ENCODE data around the gene SLTM.
"Not testable (repeated sequence)": the region's sequence is repeated elsewhere in the genome, so short reads cannot be mapped to it uniquely, and the experiment has no call there.

The SLTM gene

DNA sequence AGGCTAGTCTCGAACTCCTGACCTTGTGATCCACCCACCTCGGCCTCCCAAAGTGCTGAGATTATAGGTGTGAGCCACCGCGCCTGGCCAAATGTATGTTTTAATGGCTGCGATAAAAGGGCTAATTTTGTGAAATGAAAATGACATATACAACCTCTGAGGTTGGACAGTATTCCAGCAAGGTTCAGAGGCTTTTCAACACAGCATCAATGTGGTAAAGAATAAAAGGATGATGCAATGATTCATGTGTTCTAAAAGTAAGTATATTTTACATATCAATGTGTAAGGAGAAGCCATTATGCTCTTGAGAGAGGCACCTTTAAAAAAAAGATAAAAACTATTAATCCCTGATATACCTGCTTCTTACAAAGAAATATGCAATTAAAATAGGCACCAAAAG is 6.7 kb downstream of the SLTM start:
- no peak for DNase-seq (ENCODE audit: low spot score)

- DNase-seq (ENCODE audit: low spot score): no peak
Observed at GRCh38 chr15:58924327-58924726, 9.2 kb downstream of the SLTM start.

DNA sequence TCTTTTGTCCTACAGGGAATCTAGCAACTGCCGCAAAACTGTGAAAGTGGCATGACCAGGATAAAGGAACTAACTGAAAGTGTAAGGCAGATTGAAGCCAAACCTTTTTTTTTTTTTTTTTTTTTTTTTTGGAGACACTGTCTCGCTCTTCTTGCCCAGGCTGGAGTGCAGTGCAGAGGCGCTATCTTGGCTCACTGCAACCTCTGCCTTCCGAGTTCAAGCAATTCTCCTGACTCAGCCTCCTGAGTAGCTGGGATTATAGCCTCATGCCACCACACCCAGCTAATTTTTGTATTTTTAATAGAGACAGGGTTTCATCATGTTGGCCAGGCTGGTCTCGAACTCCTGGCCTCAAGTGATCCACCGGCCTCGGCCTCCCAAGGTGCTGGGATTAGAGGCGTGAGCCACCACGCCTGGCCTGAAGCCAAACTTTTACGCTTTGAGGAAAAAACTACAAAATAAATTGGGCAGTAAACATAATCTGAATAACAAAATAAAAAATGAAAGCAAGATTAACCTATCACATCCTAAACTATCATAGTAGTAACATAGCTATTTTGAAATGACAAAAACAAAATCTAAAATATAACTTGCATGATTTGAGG is 9.7 kb downstream of the SLTM start:
- no peak for DNase-seq (ENCODE audit: low spot score)

GRCh38 chr15:58923284-58923683 is 10.2 kb downstream of the SLTM start:
- no peak for DNase-seq (ENCODE audit: low spot score)

- DNase-seq (ENCODE audit: low spot score): no peak
Observed at GRCh38 chr15:58921267-58921790, 12.2 kb downstream of the SLTM start.

DNA sequence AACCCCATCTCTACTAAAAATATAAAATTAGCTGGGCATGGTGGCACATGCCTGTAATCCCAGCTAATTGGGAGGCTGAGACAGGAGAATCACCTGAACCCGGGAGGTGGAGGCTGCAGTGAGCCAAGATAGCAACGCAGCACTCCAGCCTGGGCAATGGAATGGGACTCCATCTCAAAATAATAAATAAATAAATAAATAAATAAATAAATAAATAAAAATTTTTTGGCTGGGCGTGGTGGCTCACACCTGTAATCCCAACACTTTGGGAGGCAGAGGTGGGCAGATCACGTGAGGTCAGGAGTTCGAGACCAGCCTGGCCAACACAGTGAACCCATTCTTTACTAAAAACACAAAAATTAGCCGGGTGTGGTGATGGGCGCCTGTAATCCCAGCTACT is 13.0 kb downstream of the SLTM start:
- DNase-seq (ENCODE audit: low spot score): not testable (repeated sequence)

GRCh38 chr15:58919232-58919631 is 14.2 kb downstream of the SLTM start:
- DNase-seq (ENCODE audit: low spot score): no peak

DNA sequence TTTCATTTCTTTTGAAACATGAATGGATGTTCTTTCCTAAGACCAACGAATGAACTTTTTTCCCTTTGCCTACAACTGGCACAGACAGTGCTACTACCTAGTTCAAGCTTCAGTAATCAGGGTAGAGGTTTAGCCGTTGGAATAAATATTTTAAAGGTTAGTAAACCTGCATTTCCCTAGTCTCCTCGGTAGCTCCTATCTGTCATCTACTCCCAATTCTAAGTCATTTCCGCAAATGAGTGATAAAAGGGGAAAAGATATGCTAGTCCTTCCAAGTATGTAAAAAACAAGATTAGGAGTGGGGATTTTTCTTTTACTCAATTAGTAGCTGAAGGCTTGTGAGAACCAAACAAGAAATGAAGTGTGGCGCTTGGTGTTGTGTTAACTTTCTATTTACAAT is 15.2 kb downstream of the SLTM start:
- DNase-seq (ENCODE audit: low spot score): no peak

DNA sequence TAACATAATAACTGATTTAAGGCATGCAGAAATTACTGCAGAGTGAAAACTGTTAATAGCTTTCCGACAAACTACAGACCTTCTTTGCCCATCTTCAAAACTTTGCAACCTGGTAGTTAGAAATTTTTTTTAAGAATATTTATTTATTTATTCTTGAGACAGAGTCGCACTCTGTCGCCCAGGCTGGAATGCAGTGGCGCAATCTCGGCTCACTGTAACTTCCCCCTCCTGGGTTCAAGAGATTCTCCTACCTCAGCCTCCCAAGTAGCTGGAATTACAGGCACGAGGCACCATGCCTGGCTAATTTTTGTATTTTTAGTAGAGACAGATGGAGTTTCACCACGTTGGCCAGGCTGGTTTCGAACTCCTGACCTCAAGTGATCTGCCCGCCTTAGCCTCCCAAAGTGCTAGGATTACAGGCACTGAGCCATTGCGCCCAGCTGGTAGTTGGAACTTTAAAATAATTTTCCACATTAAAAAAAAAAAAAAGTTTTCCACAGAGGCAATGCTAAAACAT is 15.8 kb downstream of the SLTM start:
- DNase-seq (ENCODE audit: low spot score): not testable (repeated sequence)

GRCh38 chr15:58916962-58917361 is 16.5 kb downstream of the SLTM start:
- no peak for DNase-seq (ENCODE audit: low spot score)

DNA sequence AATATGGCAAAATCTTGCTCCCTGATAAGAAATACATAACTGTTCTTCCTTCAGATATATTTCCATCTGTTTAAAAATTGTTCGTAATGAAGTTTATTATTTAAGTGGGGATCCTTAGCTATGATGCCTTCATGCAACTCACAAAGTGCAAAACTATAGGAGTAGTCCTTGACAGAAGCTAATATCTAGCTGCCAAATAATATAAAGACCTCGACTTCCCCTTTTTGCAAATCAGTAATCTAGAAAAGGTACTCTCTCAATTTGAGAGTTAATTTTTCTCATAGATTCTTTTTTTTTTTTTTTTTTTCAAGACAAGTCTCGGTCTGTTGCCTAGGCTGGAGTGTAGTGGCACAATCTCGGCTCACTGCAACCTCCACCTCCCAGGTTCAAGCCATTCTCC is 23.0 kb downstream of the SLTM start:
- DNase-seq (ENCODE audit: low spot score): no peak

DNA sequence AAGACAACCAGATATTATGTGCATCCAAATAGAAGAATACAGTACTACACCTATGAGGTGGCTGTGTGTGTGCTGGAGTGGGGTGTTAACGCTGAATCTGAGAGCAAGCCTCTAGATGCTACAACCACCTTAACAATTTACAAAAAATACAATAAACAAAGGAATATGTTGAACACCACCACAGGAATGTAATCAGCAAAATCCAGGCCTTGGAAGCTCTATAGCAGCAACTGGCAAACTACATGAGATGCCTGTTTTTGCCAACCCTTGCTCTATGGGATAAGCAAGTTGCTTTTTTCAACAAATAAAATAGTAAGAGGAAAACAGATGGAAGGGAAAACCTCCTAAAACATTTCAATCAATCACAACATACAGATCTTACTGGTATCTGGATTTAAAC is 23.9 kb downstream of the SLTM start:
- DNase-seq (ENCODE audit: low spot score): no peak

DNA sequence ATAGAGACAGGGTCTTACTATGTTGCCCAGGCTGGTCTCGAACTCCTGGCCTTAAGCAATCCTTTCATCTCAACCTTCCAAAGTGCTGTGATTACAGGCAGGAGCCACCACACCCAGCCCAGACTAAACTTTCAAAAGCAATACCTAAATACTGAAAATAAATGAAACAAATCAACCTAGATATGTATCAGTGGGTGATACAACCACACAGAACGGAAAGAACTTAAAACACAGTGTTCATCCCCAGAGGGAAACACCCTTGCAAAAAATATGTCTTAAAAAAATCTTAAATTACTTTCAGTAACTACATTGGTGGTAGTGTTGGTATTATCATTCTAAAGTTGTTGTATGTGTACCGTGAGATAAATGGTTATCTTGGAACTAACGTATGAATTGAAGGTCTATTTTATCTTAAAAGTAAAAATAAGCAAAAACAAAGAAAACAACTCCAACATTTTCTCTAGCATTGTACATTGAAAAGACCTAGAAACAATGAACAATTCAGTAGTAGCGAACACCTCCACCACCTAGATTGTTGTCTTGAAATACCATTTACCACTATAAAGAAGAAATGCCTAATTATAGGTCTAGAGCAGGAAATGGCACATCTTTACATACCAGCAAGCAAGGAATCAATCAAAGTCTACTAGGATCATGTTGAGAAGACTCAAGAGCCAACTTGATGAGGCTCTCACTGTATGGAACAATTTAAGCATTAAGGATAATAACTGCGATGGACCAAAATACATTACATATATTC is 24.7 kb downstream of the SLTM start:
- no peak for DNase-seq (ENCODE audit: low spot score)

DNA sequence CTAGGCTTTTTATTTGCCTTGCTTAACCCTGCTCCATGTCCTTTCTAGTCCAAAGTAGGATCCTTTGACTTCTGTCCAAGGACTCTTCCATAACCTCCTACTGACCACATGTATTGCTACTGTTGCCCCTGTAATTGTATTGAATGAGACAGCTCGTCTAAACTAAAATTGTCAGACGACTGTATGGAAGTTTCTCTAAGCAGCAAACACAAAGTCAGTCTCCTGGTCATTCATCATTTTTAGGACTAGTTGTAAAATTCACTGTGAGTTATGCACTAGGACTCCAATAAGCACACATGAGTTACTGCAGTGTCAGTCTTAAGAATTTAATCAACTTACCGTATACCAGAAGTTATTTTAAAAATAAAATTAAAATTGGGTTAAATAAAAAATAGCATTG is 32.8 kb downstream of the SLTM start:
- DNase-seq (ENCODE audit: low spot score): no peak

DNA sequence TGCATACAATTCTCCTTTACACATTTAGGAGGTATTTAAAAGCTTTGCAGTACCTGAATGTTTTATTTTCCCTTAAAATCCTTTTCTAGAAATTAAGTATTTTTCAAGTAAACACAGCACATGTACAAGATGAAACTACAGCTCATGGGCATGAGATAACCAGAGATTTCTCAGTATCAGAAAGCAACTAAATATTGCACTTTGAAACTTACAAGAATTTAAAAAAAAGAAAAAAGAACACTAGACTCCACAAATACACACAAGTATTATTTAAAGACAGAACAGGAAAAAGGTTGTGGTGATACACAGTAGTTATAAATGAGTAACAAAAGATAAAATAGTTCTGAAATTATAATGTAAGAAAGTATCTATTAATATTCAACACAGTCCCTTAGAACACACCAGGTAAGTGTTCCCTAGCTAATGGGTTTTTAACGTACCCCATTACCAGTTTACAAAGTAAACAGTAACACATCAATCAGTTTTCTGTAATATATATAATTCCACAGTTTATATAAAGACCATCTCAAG is 35.3 kb downstream of the SLTM start:
- DNase-seq (ENCODE audit: low spot score): no peak

- no peak for DNase-seq (ENCODE audit: low spot score)
Observed at GRCh38 chr15:58889363-58889762, 44.1 kb downstream of the SLTM start.

DNA sequence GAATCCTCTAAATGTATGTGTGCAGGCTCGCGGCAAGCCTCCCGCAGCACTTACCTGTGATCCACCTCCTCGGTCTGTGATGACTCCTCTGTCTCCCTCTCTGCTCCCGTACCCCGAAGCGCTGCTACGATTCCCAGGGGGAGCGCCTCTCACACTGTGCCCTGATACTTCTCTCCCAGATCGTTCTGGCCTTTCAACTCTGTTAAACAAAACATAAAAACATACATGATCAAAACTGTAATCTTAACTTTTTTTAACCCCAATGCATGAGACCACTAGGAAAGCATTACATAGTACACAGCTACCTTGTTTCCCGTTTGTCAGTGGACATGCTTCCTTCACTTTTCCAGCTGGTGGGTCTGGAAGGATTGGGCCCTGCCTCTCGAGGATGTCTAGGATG is 46.6 kb downstream of the SLTM start:
- no peak for DNase-seq (ENCODE audit: low spot score)

DNA sequence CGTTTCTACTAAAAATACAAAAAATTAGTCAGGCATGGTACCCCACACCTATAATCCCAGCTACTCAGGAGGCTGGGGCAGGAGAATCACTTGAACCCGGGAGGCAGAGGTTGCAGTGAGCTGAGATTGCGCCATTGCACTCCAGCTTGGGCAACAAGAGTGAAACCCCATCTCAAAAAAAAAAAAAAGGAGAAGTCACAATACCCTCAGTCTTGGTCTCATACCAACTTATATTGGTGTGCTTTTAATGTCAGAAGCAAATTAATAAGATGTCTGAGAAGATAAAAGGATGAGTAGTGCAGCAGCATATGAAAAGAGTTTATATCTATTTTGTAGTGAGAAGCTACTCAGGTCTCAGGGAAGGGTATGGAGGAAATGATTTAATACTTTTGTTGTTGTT is 49.6 kb downstream of the SLTM start:
- not testable (repeated sequence) for DNase-seq (ENCODE audit: low spot score)

DNA sequence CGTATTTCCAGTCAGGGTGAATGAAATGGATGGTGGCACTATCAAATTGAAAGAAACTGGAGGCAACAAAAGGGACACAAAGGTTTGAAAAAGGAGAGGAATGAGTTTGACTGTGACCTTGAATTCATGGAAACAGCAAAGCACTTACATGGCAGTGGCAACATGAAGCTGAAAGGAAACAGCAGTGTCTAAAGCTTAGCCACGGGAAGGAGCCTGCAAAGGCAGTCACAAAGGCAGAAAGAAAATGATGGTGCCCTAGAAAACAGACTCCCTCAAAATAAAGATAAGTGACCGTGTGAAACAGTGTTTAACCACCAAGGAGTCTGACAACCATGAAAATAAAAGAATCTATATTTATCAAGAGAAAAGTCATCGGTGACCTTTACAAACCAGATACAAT is 51.2 kb downstream of the SLTM start:
- no peak for DNase-seq (ENCODE audit: low spot score)

DNA sequence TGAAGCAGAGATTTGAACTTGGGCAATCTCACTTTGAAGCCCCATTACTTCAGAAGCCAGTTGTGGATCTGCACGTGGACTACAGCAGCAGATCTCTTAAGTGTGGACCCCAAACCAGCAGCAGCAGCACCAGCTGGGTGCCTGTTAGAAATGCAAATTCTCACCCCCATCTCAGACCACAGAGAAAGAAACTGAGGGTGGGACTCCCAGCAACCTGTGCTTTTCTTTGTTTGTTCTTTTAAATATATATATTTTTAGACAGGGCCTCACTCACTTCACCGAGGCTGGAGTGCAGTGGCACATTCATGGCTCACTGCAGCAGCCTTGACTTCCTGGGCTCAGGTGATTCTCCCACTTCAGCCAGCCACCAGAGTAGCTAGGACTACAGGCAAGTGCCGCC is 53.2 kb downstream of the SLTM start:
- no peak for DNase-seq (ENCODE audit: low spot score)

- DNase-seq (ENCODE audit: low spot score): no peak
Observed at GRCh38 chr15:58877999-58878825, 55.3 kb downstream of the SLTM start.

Data from iPS-NIHi11 (cell line).